H1 (cell line): ENCODE measurements around the gene B4GALNT1. TPM values are rescaled to one million over a fixed set of nuclear protein-coding genes. Genes with fewer than 3 reads are reported as not detected.

Experiments
- CTCF ChIA-PET: fragments of 300-600 bp; sonication (Branson Sonifier 250); formaldehyde crosslinking; loops from one replicate; lab custom pipeline; 2021; ENCODE audit not compliant: partially characterized antibody; lab: Charles Lee
- POLR2A ChIA-PET: fragments of 300-600 bp; sonication (Branson Sonifier 250); formaldehyde crosslinking; loops from one replicate; lab custom pipeline; 2021; ENCODE audit warnings: inconsistent platforms; ENCODE audit not compliant: partially characterized antibody; lab: Charles Lee
- DNase-seq, 2 experiments: peaks; one replicate each; pipeline versions ENCODE4 v3.0.0 to v3.0.0-alpha.2; 2010 to 2022; ENCODE audit warnings: low spot score in 2 of 2, low read depth in 1 of 2, mixed read lengths in 1 of 2
- FAIRE-seq: peaks from 2 replicates; lab custom pipeline; 2011; peaks lifted over from hg19 to GRCh38; lab: Jason Lieb, UNC
- H2AFZ ChIP-seq: 2 replicates; pipeline ENCODE4 v1.8.1; 2012; ENCODE audit warnings: low read length, inconsistent platforms
- H2AK5ac ChIP-seq: 2 replicates; pipeline ENCODE4 v1.6.1; 2013; ENCODE audit warnings: low read depth, low read length
- H2BK120ac ChIP-seq: replicated peaks from 2 replicates; pipeline ENCODE3; 2013; ENCODE audit warnings: low read depth, low read length, inconsistent platforms
- H2BK12ac ChIP-seq: 2 replicates; pipeline ENCODE4 v1.6.1; 2013; ENCODE audit warnings: low read depth, low read length
- H2BK15ac ChIP-seq: 2 replicates; pipeline ENCODE4 v1.6.1; 2013; ENCODE audit warnings: low read length
- H2BK20ac ChIP-seq: 2 replicates; pipeline ENCODE4 v1.6.1; 2013; ENCODE audit warnings: low read length
- H2BK5ac ChIP-seq: 2 replicates; pipeline ENCODE4 v1.6.1; 2013; ENCODE audit warnings: low read depth, low read length
- H3K14ac ChIP-seq: 2 replicates; pipeline ENCODE4 v1.6.1; 2013; ENCODE audit warnings: inconsistent platforms; ENCODE audit not compliant: insufficient read length
- H3K18ac ChIP-seq: 2 replicates; pipeline ENCODE4 v1.6.1; 2013; ENCODE audit warnings: low read length; ENCODE audit errors: extremely low read depth
- H3K23ac ChIP-seq: 2 replicates; pipeline ENCODE4 v1.6.1; 2013; ENCODE audit warnings: inconsistent platforms; ENCODE audit not compliant: insufficient read length
- H3K23me2 ChIP-seq: 2 replicates; pipeline ENCODE4 v1.6.1; 2013; ENCODE audit warnings: low read depth, low read length
- H3K27ac ChIP-seq: 2 replicates; pipeline ENCODE4 v1.6.1; 2011; ENCODE audit warnings: low read depth, low read length, inconsistent platforms
- H3K27me3 ChIP-seq, 4 experiments: replicated peaks in 1 of 4; 1 replicate in 1 of 4; 2 replicates in 3 of 4; pipeline versions ENCODE4 v1.6.1 to v1.8.1; 2011 to 2013; ENCODE audit warnings: low read length in 3 of 4, mild to moderate bottlenecking in 3 of 4, inconsistent platforms in 2 of 4, mixed read lengths in 2 of 4, moderate library complexity in 1 of 4; ENCODE audit not compliant: control insufficient read depth in 3 of 4, insufficient read depth in 3 of 4; ENCODE audit errors: extremely low read depth in 1 of 4
- H3K36me3 ChIP-seq, 4 experiments: 2 replicates each; pipeline versions ENCODE4 v1.6.1 to v1.8.1; 2011 to 2013; ENCODE audit warnings: mild to moderate bottlenecking in 4 of 4, low read length in 3 of 4, moderate library complexity in 2 of 4, control low read depth in 1 of 4, inconsistent platforms in 1 of 4; ENCODE audit not compliant: insufficient read depth in 4 of 4, control insufficient read depth in 2 of 4
- H3K4ac ChIP-seq: replicated peaks from 2 replicates; pipeline ENCODE3; 2013; ENCODE audit warnings: low read length, low read depth, mixed read lengths, inconsistent platforms; ENCODE audit not compliant: insufficient read length
- H3K4me1 ChIP-seq, 4 experiments: replicated peaks in 1 of 4; 1 replicate in 1 of 4; 2 replicates in 3 of 4; pipeline versions ENCODE4 v1.6.1 to v1.8.1; 2011 to 2013; ENCODE audit warnings: low read length in 3 of 4, inconsistent platforms in 2 of 4, mixed read lengths in 1 of 4; ENCODE audit not compliant: insufficient read depth in 4 of 4, control insufficient read depth in 3 of 4
- H3K4me2 ChIP-seq, 2 experiments: 2 replicates each; pipeline versions ENCODE4 v1.6.1 to v1.8.1; 2011 to 2013; ENCODE audit warnings: low read depth in 2 of 2, low read length in 2 of 2, control low read depth in 1 of 2, inconsistent platforms in 1 of 2, mild to moderate bottlenecking in 1 of 2; ENCODE audit not compliant: insufficient read depth in 1 of 2
- H3K4me3 ChIP-seq, 4 experiments: fragments of 200-600, 300-600 bp in 1 of 4; sonication (generic), shearing (Covaris generic), sonication (Bioruptor Twin) in 1 of 4; 2 replicates each; pipeline versions ENCODE4 v1.5.1 to v1.8.1; 2011 to 2016; ENCODE audit warnings: low read length in 4 of 4, low read depth in 3 of 4, control low read depth in 2 of 4, inconsistent platforms in 2 of 4, mild to moderate bottlenecking in 2 of 4, mixed read lengths in 1 of 4, moderate library complexity in 1 of 4; ENCODE audit not compliant: insufficient read depth in 2 of 4; ENCODE audit errors: extremely low read depth in 1 of 4
- H3K56ac ChIP-seq: replicated peaks from 2 replicates; pipeline ENCODE3; 2013; ENCODE audit warnings: low read depth, mild to moderate bottlenecking, mixed read lengths, low read length, inconsistent platforms; ENCODE audit not compliant: insufficient read length
- H3K79me1 ChIP-seq: 2 replicates; pipeline ENCODE4 v1.6.1; 2013; ENCODE audit warnings: low read depth, low read length, control low read depth
- H3K79me2 ChIP-seq, 2 experiments: 2 replicates each; pipeline versions ENCODE4 v1.6.1 to v1.8.1; 2012 to 2013; ENCODE audit warnings: low read length in 2 of 2, mild to moderate bottlenecking in 2 of 2, inconsistent platforms in 1 of 2; ENCODE audit not compliant: insufficient read depth in 2 of 2, control insufficient read depth in 1 of 2
- H3K9ac ChIP-seq, 4 experiments: replicated peaks in 1 of 4; 1 replicate in 1 of 4; 2 replicates in 3 of 4; pipeline versions ENCODE4 v1.6.1 to v1.8.1; 2011 to 2013; ENCODE audit warnings: low read depth in 3 of 4, low read length in 3 of 4, control low read depth in 2 of 4, mild to moderate bottlenecking in 2 of 4, moderate library complexity in 2 of 4, inconsistent platforms in 1 of 4; ENCODE audit errors: extremely low read depth in 1 of 4
- H3K9me3 ChIP-seq, 2 experiments: 2 replicates each; pipeline versions ENCODE4 v1.6.1 to v1.8.1; 2012 to 2013; ENCODE audit warnings: mild to moderate bottlenecking in 2 of 2, moderate library complexity in 2 of 2, control low read depth in 1 of 2, inconsistent platforms in 1 of 2, low read depth in 1 of 2, low read length in 1 of 2, mixed read lengths in 1 of 2; ENCODE audit not compliant: insufficient read depth in 2 of 2
- H4K20me1 ChIP-seq, 2 experiments: replicated peaks in 1 of 2; 2 replicates each; pipeline versions ENCODE3 to v1.8.1; 2011 to 2013; ENCODE audit warnings: inconsistent platforms in 2 of 2, low read length in 2 of 2, mild to moderate bottlenecking in 1 of 2; ENCODE audit not compliant: insufficient read depth in 2 of 2, control insufficient read depth in 1 of 2
- H4K5ac ChIP-seq: 2 replicates; pipeline ENCODE4 v1.6.1; 2013; ENCODE audit warnings: low read length, low read depth, mixed read lengths, inconsistent platforms; ENCODE audit not compliant: insufficient read length
- H4K8ac ChIP-seq: 2 replicates; pipeline ENCODE4 v1.8.0; 2013; ENCODE audit warnings: mild to moderate bottlenecking, moderate library complexity, low read length, inconsistent platforms; ENCODE audit not compliant: insufficient read depth; ENCODE audit errors: extremely low read depth
- H4K91ac ChIP-seq: replicated peaks from 2 replicates; pipeline ENCODE3; 2013; ENCODE audit warnings: low read length, mixed read lengths, inconsistent platforms; ENCODE audit not compliant: insufficient read length
- BCL11A ChIP-seq, 2 experiments: IDR thresholded peaks; one replicate each; pipeline ENCODE4 v1.6.1; 2011; ENCODE audit warnings: low read depth in 2 of 2, low read length in 2 of 2, mild to moderate bottlenecking in 2 of 2
- NRF1 ChIP-seq: IDR thresholded peaks from 2 replicates; pipeline ENCODE4 v1.6.1; 2011; ENCODE audit warnings: mild to moderate bottlenecking, low read depth, low read length, improper control_type of control experiment
- WGBS, 2 experiments: shearing (Covaris generic) in 1 of 2; methylation state at CpG; one replicate each; pipeline versions ENCODE4 v1.1.6 to v1.1.7; 2013 to 2015; ENCODE audit warnings: low lambda C conversion rate in 2 of 2, mixed read lengths in 2 of 2, inconsistent platforms in 1 of 2, low coverage in 1 of 2, missing lambda C conversion rate in 1 of 2; ENCODE audit not compliant: insufficient replicate concordance in 2 of 2, insufficient coverage in 1 of 2, insufficient read length in 1 of 2; ENCODE audit errors: extremely low coverage in 1 of 2, missing lambda C conversion rate in 1 of 2; 5-methylcytosine and 5-hydroxymethylcytosine counted together
- polyA plus RNA-seq, 7 experiments: library from polyadenylated mRNA; depleted of rRNA in 3 of 7; stranded (reverse) in 5 of 7; unstranded in 2 of 7; fragments of >200 nt in 5 of 7; fragments of 200-250 nt in 2 of 7; gene quantifications; 1 replicate in 5 of 7; 2 replicates in 1 of 7; 4 replicates in 1 of 7; pipeline versions ENCODE4 v1.2.1 to v1.2.3, GENCODE V29; 2011 to 2013; ENCODE audit warnings: missing spikeins in 2 of 7, mixed read lengths in 2 of 7
- total RNA-seq: library from RNA; stranded (reverse); fragmentation: NEBNext Ultra II Directional; extraction: Animal tissue kit (Norgen Biotek cat#: 25700); gene quantifications from 2 replicates; pipeline ENCODE4 v1.2.1, GENCODE V29; 2021

B4GALNT1 gene
- total and polyA plus RNA-seq, 2 of the 8 experiments (the other 6 are each of a cell fraction or from before 2014, with no cell fraction given) = 1.5 to 2.3 TPM

DNA sequence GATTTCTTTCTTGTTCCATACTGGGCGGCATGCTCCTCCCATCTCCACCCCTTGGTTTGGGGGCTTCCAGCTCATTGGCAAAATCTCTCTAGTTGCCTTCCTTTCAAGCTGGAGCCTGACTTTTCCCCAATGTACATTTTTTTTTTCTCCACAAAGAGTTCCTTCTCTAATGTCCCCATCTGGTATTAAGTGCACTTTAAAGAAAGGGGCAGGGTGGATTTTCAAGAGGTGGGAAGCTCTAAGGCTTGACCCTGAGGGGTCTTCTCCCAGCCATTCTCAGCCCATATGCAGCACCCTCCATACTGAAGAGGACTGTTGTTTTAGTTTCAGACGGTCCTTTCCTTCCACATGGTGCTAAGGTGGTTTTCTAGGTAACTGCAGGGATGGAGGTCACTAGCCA lies 47.8 kb downstream of the B4GALNT1 start:
- no peaks in the 10 kb centered on the region for H3K9me3 ChIP-seq
- H2BK12ac ChIP-seq = no peak overlapping the region
- H2AK5ac ChIP-seq = no peak overlapping the region
- no peak overlapping the region for H4K91ac ChIP-seq
- no peak overlapping the region for H3K4me3 ChIP-seq
- no peak overlapping the region for H3K4ac ChIP-seq
- peaks cover 7 to 31% (median 11%) of the 10 kb centered on the region in 4 experiments; a peak in 7 of 8 replicates for H3K36me3 ChIP-seq
- 90% methylated on average over 2 of the region's 2 CpGs; no CpG with 5 or more reads in 1 of the 2 experiments for WGBS, 2 experiments
- FAIRE-seq (no peak), DNase-seq (no peak)
- H3K9ac ChIP-seq = no peak overlapping the region
- H3K27ac ChIP-seq = no peak overlapping the region
- no peaks in the 10 kb centered on the region for H3K79me1 ChIP-seq
- no peak overlapping the region for H4K5ac ChIP-seq
- no peak overlapping the region for H2BK120ac ChIP-seq
- no peak overlapping the region for H2AFZ ChIP-seq
- H4K8ac ChIP-seq = no peak overlapping the region
- H3K14ac ChIP-seq = no peak overlapping the region
- no peak overlapping the region for H3K56ac ChIP-seq
- H3K23me2 ChIP-seq = no peaks in the 10 kb centered on the region
- CTCF ChIA-PET = interaction anchor here (0.6 to 7.8 kb wide), 12 partner anchors 10 to 1847 kb away, joined by 3 to 201 read pairs (median 24); partner anchors contain the start of genes ARHGEF25, B4GALNT1 and TSPAN31
- H3K4me2 ChIP-seq = no peak overlapping the region
- peaks cover 3 to 4% of the 10 kb centered on the region in 2 experiments for H4K20me1 ChIP-seq
- POLR2A ChIA-PET = interaction anchor here (0.7 to 1.5 kb wide), 6 partner anchors 11 to 40 kb away, joined by 3 to 6 read pairs (median 4); no protein-coding TSS in a partner anchor
- no peaks in the 10 kb centered on the region for H3K27me3 ChIP-seq
- H3K79me2 ChIP-seq = no peaks in the 10 kb centered on the region
- peaks cover 0 to under 1% (median 0%) of the 10 kb centered on the region in 4 experiments; a peak in 1 of 7 replicates for H3K4me1 ChIP-seq
- no peak overlapping the region for H3K18ac ChIP-seq
- no peak for TF ChIP-seq BCL11A (IDR thresholded peaks at IDR 0.05; ENCODE audit: low read depth in 2 of 2, low read length in 2 of 2)
- TF ChIP-seq NRF1 = no peak
- H2BK15ac ChIP-seq = no peak overlapping the region
- no peak overlapping the region for H2BK20ac ChIP-seq
- H3K23ac ChIP-seq = no peak overlapping the region
- no peak overlapping the region for H2BK5ac ChIP-seq
